HCT116 (cell line): ENCODE results near the gene GFRA3.

Source experiments
- EGR1 ChIP-seq: IDR thresholded peaks from 2 replicates; pipeline ENCODE4 v1.6.1; 2012; ENCODE audit warnings: low read depth
- POLR2AphosphoS5 ChIP-seq: IDR thresholded peaks from 2 replicates; pipeline ENCODE4 v1.6.1; 2011; ENCODE audit warnings: mild to moderate bottlenecking, low read depth, low read length, moderate library complexity
- SP1 ChIP-seq: IDR thresholded peaks from 2 replicates; pipeline ENCODE4 v1.6.1; 2012; ENCODE audit warnings: low read depth
- TF ChIP-seq, protein P1 (sequence below), 3 experiments: fragments of 200-600 bp in 1 of 3; sonication (generic) in 1 of 3; IDR thresholded peaks in 2 of 3; conservative IDR thresholded peaks in 1 of 3; 2 replicates each; pipeline ENCODE4 v1.5.1; 2012 to 2017; ENCODE audit warnings: low read depth in 2 of 3, low read length in 2 of 3, antibody characterized with exemption in 1 of 3, borderline replicate concordance in 1 of 3, control low read depth in 1 of 3, mild to moderate bottlenecking in 1 of 3, mixed read lengths in 1 of 3, mixed run types in 1 of 3, moderate library complexity in 1 of 3; ENCODE audit not compliant: insufficient read depth in 1 of 3

DNA sequence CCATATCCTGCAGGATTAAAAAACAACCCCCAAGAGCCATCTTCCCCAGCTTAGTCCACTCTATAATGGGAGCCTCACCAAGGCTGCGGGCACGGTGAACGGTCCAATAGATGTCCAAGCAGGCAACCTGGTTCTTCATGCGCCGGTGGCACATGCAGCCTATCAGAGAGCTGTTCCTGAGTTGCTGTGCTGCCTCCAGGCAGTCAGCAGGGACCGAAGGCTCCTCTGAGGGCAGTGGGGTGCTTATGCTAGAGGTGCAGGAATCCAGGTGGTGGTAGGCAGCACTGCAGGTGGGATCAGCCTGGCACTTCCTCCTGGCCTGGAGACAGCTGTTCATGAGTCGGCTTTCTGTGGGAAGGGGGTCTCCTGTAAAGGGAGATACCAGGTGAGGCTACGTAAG lies 10.2 kb downstream of the GFRA3 start:
- TF ChIP-seq, protein P1, sequence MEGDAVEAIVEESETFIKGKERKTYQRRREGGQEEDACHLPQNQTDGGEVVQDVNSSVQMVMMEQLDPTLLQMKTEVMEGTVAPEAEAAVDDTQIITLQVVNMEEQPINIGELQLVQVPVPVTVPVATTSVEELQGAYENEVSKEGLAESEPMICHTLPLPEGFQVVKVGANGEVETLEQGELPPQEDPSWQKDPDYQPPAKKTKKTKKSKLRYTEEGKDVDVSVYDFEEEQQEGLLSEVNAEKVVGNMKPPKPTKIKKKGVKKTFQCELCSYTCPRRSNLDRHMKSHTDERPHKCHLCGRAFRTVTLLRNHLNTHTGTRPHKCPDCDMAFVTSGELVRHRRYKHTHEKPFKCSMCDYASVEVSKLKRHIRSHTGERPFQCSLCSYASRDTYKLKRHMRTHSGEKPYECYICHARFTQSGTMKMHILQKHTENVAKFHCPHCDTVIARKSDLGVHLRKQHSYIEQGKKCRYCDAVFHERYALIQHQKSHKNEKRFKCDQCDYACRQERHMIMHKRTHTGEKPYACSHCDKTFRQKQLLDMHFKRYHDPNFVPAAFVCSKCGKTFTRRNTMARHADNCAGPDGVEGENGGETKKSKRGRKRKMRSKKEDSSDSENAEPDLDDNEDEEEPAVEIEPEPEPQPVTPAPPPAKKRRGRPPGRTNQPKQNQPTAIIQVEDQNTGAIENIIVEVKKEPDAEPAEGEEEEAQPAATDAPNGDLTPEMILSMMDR (IDR thresholded peaks at IDR 0.05 in 2 of 3, conservative IDR thresholded peaks at IDR 0.05 in 1 of 3; ENCODE audit: borderline replicate concordance in 1 of 3, insufficient read depth in 1 of 3, low read depth in 2 of 3, low read length in 2 of 3), result no peak
- TF ChIP-seq POLR2AphosphoS5 (no peak), SP1 (no peak), EGR1 (no peak)
